K562 (cell line): ENCODE results near the gene MKNK2. TPM values are rescaled to one million over a fixed set of nuclear protein-coding genes. Genes with fewer than 3 reads are reported as not detected.

Source experiments
- ARID4B ChIP-seq: sonication (generic); formaldehyde crosslinking; IDR thresholded peaks from 2 replicates; pipeline ENCODE4 v1.8.0; 2022; ENCODE audit warnings: mild to moderate bottlenecking, missing genetic modification reagents
- CC2D1A ChIP-seq: fragments of 450-650 bp; IDR thresholded peaks from 2 replicates; pipeline ENCODE4 v1.6.1; 2017; ENCODE audit warnings: mild to moderate bottlenecking
- ELF1 ChIP-seq: fragments of 200-800 bp; sonication (Bioruptor generic); IDR thresholded peaks from 2 replicates; pipeline ENCODE4 v1.6.1; 2016; ENCODE audit warnings: missing genetic modification characterization, missing compliant biosample characterization
- ELK3 ChIP-seq: fragments of 450-650 bp; formaldehyde crosslinking; IDR thresholded peaks from 2 replicates; pipeline ENCODE4 v1.4.0; 2020; ENCODE audit warnings: mild to moderate bottlenecking
- GABPA ChIP-seq: fragments of 200-800 bp; sonication (Bioruptor generic); conservative IDR thresholded peaks from 2 replicates; pipeline ENCODE4 v1.6.1; 2016; ENCODE audit warnings: low read depth, missing genetic modification characterization, missing compliant biosample characterization
- HDAC1 ChIP-seq, 2 experiments: fragments of 450-650 bp; IDR thresholded peaks; 2 replicates each; pipeline ENCODE4 v1.6.1; 2016 to 2017; ENCODE audit warnings: inconsistent platforms in 1 of 2, mild to moderate bottlenecking in 1 of 2, moderate library complexity in 1 of 2
- HDGF ChIP-seq: fragments of 450-650 bp; IDR thresholded peaks from 2 replicates; pipeline ENCODE4 v1.6.1; 2016
- ILK ChIP-seq: fragments of 450-650 bp; IDR thresholded peaks from 2 replicates; pipeline ENCODE4 v1.6.1; 2016; ENCODE audit warnings: missing genetic modification characterization, low read depth, mild to moderate bottlenecking, missing compliant biosample characterization, moderate library complexity, borderline replicate concordance
- KLF6 ChIP-seq: fragments of 250-450 bp; sonication (Bioruptor Pico); IDR thresholded peaks from 2 replicates; pipeline ENCODE4 v1.4.0; 2020; ENCODE audit warnings: mild to moderate bottlenecking, moderate library complexity, borderline replicate concordance
- MAFK ChIP-seq: IDR thresholded peaks from 2 replicates; pipeline ENCODE4 v1.6.1; 2011; ENCODE audit warnings: low read length, improper control_type of control experiment
- MTA1 ChIP-seq: fragments of 450-650 bp; IDR thresholded peaks from 2 replicates; pipeline ENCODE4 v1.6.1; 2017; ENCODE audit warnings: borderline replicate concordance
- NFIC ChIP-seq: fragments of 450-650 bp; IDR thresholded peaks from 2 replicates; pipeline ENCODE4 v1.6.1; 2017; ENCODE audit warnings: mild to moderate bottlenecking, inconsistent platforms
- NFYB ChIP-seq: IDR thresholded peaks from 2 replicates; pipeline ENCODE4 v1.6.1; 2011; ENCODE audit warnings: mild to moderate bottlenecking, moderate library complexity; ENCODE audit not compliant: insufficient read length; ENCODE audit errors: extremely low read depth
- NR2C2 ChIP-seq, 2 experiments: fragments of 200-800 bp in 1 of 2; sonication (Bioruptor generic) in 1 of 2; sonication (generic) in 1 of 2; formaldehyde crosslinking in 1 of 2; IDR thresholded peaks; 2 replicates each; pipeline versions ENCODE4 v1.6.1 to v1.8.0; 2016 to 2022; ENCODE audit warnings: mild to moderate bottlenecking in 1 of 2, missing compliant biosample characterization in 1 of 2, missing genetic modification characterization in 1 of 2, missing genetic modification reagents in 1 of 2
- SPI1 ChIP-seq: IDR thresholded peaks from 2 replicates; pipeline ENCODE4 v1.6.1; 2011; ENCODE audit warnings: low read depth, low read length, control low read depth, borderline replicate concordance
- STAT6 ChIP-seq: sonication (generic); formaldehyde crosslinking; IDR thresholded peaks from 2 replicates; pipeline ENCODE4 v1.8.1; 2023; ENCODE audit warnings: mild to moderate bottlenecking, missing genetic modification reagents
- ZC3H4 ChIP-seq: sonication (generic); formaldehyde crosslinking; IDR thresholded peaks from 2 replicates; pipeline ENCODE4 v1.9.0; 2021; ENCODE audit warnings: missing genetic modification reagents, borderline replicate concordance
- ZNF23 ChIP-seq: fragments of 250-450 bp; sonication (Bioruptor Pico); IDR thresholded peaks from 2 replicates; pipeline ENCODE4 v1.4.0; 2020; ENCODE audit warnings: mild to moderate bottlenecking
- ZNF274 ChIP-seq: IDR thresholded peaks from 2 replicates; pipeline ENCODE4 v1.6.1; 2011; ENCODE audit warnings: low read depth, mild to moderate bottlenecking, low read length, moderate library complexity, borderline replicate concordance
- polyA plus RNA-seq, 8 experiments: library from polyadenylated mRNA; depleted of rRNA in 4 of 8; stranded (reverse) in 5 of 8; unstranded in 3 of 8; fragments of >200 nt; fragmentation: Nextera tagmentation in 2 of 8; fragmentation: Illumina TruSeq in 1 of 8; extraction: Ambion mirVana in 2 of 8; extraction: Trizol in 1 of 8; gene quantifications; 2 replicates each; pipeline versions ENCODE4 v1.2.1 to v1.2.3, GENCODE V29; 2011 to 2014; ENCODE audit warnings: inconsistent platforms in 1 of 8, missing spikeins in 1 of 8
- total RNA-seq, 7 experiments: library from RNA; depleted of rRNA in 6 of 7; stranded (reverse); fragments of >200 nt in 6 of 7; fragmentation: Illumina TruSeq in 2 of 7; extraction: Trizol in 2 of 7; gene quantifications; 2 replicates each; pipeline versions ENCODE4 v1.2.1 to v1.2.3, GENCODE V29; 2011 to 2021; ENCODE audit warnings: low replicate concordance in 1 of 7

MKNK2 gene
- total and polyA plus RNA-seq, 9 of the 15 experiments (the other 6 are each of a cell fraction or from before 2014, with no cell fraction given), result 5.1 to 191 (median 51.9) TPM

- TF ChIP-seq NR2C2 (CRISPR knock-in tag; IDR thresholded peaks at IDR 0.05) (0 out of 2 replicates have a peak, but pooled peaks have one; percentile 8), NR2C2 (tag; IDR thresholded peaks at IDR 0.05) (0 out of 2 replicates have a peak, but pooled peaks have one; percentile 8), GABPA (tag) (0 out of 2 replicates have a peak, but pooled peaks have one; percentile 29), HDAC1 (IDR thresholded peaks at IDR 0.05) (no peak), STAT6 (no peak), MTA1 (0 out of 2 replicates have a peak, but pooled peaks have one; percentile 13), NFIC (no peak), ILK (tag) (no peak), ZNF23 (CRISPR knock-in tag) (no peak), CC2D1A (0 out of 2 replicates have a peak, but pooled peaks have one; percentile 43), MAFK (no peak), ZNF274 (no peak), NFYB (no peak), ELK3 (CRISPR knock-in tag) (peak; percentile 58; the same call in 1 of the 2 replicates), SPI1 (peak; percentile 14; the same call in 1 of the 2 replicates), ZC3H4 (CRISPR knock-in tag) (no peak), ELF1 (peak; percentile 27; the same call in 1 of the 2 replicates), HDGF (peak; percentile 91), KLF6 (CRISPR knock-in tag) (peak; percentile 62; the same call in 1 of the 2 replicates), ARID4B (no peak)
These were observed 995 bp upstream of the MKNK2 start (continued) for GRCh38 chr19:2051773-2052704.
